ENCODE measurements around the gene PDE4A.

GRCh38 chr19:10398819-10399218 lies 21.5 kb upstream of the PDE4A start:
- TF ChIP-seq JUN (IDR thresholded peaks at IDR 0.05) (no peak), POLR2A (IDR thresholded peaks at IDR 0.05; ENCODE audit: low read length) (no peak), CTCF (IDR thresholded peaks at IDR 0.05) (no peak), RCOR1 (IDR thresholded peaks at IDR 0.05; ENCODE audit: low read depth, low read length) (no peak), EP300 (IDR thresholded peaks at IDR 0.05) (no peak), ESRRA (IDR thresholded peaks at IDR 0.05; ENCODE audit: borderline replicate concordance, low read length) (no peak), HDAC2 (IDR thresholded peaks at IDR 0.05) (no peak), ZFP36 (IDR thresholded peaks at IDR 0.05; ENCODE audit: borderline replicate concordance, partially characterized antibody) (no peak), TP53 (CRISPR knock-in tag; IDR thresholded peaks at IDR 0.05) (no peak), REST (IDR thresholded peaks at IDR 0.05) (no peak)

Measured in A549 (cell line).